HepG2 (cell line): ENCODE results near the gene COPZ1. TPM values are rescaled to one million over a fixed set of nuclear protein-coding genes. Genes with fewer than 3 reads are reported as not detected.
"Not testable (repeated sequence)": the region's sequence is repeated elsewhere in the genome, so short reads cannot be mapped to it uniquely, and the experiment has no call there.

Experiments
- ATAC-seq: fragments of 200-7000 bp; cut with Tn5 transposase; 3 replicates; pipeline ENCODE4 v1.9.1; 2020; ENCODE audit warnings: mild to moderate bottlenecking, moderate library complexity
- BruUV-seq: library from RNA; stranded (reverse); fragments of 400-500 nt; replicated peaks from 2 replicates; lab custom pipeline; 2021; lab: Mats Ljungman, UMichigan
- CTCF ChIA-PET: fragments of 300-600 bp; formaldehyde crosslinking; extraction: SDS; loops from one replicate; lab custom pipeline; 2021; ENCODE audit warnings: low total read pairs, inconsistent platforms, low intra/inter-chr PET ratio; lab: Yijun Ruan, JAX
- POLR2A ChIA-PET: fragments of 350-600 bp; sonication (Branson Sonifier 250); formaldehyde crosslinking; loops from one replicate; lab custom pipeline; 2020; ENCODE audit warnings: antibody characterized with exemption, inconsistent platforms; lab: Yijun Ruan, JAX
- DNase-seq: peaks from one replicate; pipeline ENCODE4 v3.0.0-alpha.2; 2015; ENCODE audit warnings: low spot score
- FAIRE-seq: peaks from 3 replicates; lab custom pipeline; 2011; peaks lifted over from hg19 to GRCh38; lab: Jason Lieb, UNC
- H2AFZ ChIP-seq: one replicate; pipeline ENCODE4 v1.6.1; 2011; ENCODE audit warnings: low read length, inconsistent platforms
- H3K27ac ChIP-seq: fragments of 300-600 bp; 3 replicates; pipeline ENCODE4 v1.8.0; 2011; ENCODE audit warnings: mixed run types, mild to moderate bottlenecking, mixed read lengths, low read length, inconsistent platforms; ENCODE audit not compliant: insufficient read depth; ENCODE audit errors: extremely low read length
- H3K27me3 ChIP-seq, 2 experiments: fragments of 200-600 bp in 1 of 2; 2 replicates in 1 of 2; 3 replicates in 1 of 2; pipeline versions ENCODE4 v1.6.0 to v1.8.0; 2011; ENCODE audit warnings: low read length in 2 of 2, mild to moderate bottlenecking in 2 of 2, moderate library complexity in 2 of 2, inconsistent platforms in 1 of 2; ENCODE audit not compliant: insufficient read depth in 2 of 2, control insufficient read depth in 1 of 2
- H3K36me3 ChIP-seq, 2 experiments: fragments of 200-600 bp in 1 of 2; replicated peaks in 1 of 2; 2 replicates in 1 of 2; 3 replicates in 1 of 2; pipeline versions ENCODE4 v1.5.1 to v1.8.0; 2011; ENCODE audit warnings: low read length in 2 of 2, inconsistent platforms in 1 of 2; ENCODE audit not compliant: insufficient read depth in 2 of 2, control insufficient read depth in 1 of 2
- H3K4me1 ChIP-seq: 2 replicates; pipeline ENCODE4 v1.5.1; 2012; ENCODE audit warnings: low read length, inconsistent platforms; ENCODE audit not compliant: insufficient read depth
- H3K4me2 ChIP-seq: 2 replicates; pipeline ENCODE4 v1.6.0; 2011; ENCODE audit warnings: low read depth, low read length, inconsistent platforms
- H3K4me3 ChIP-seq, 3 experiments: fragments of 200-600 bp in 1 of 3; sonication (generic), shearing (Covaris generic) in 1 of 3; replicated peaks in 1 of 3; 2 replicates each; pipeline ENCODE4 v1.5.1; 2011 to 2016; ENCODE audit warnings: low read length in 3 of 3, inconsistent platforms in 2 of 3, low read depth in 2 of 3, mild to moderate bottlenecking in 2 of 3, control low read depth in 1 of 3, mixed read lengths in 1 of 3; ENCODE audit not compliant: insufficient read depth in 1 of 3
- H3K79me2 ChIP-seq: one replicate; pipeline ENCODE4 v1.6.1; 2011; ENCODE audit warnings: low read length, inconsistent platforms; ENCODE audit not compliant: insufficient read depth
- H3K9ac ChIP-seq: 2 replicates; pipeline ENCODE4 v1.6.0; 2011; ENCODE audit warnings: mild to moderate bottlenecking, low read depth, low read length, inconsistent platforms; ENCODE audit not compliant: insufficient read depth
- H3K9me3 ChIP-seq: 2 replicates; pipeline ENCODE4 v1.5.1; 2012; ENCODE audit warnings: mild to moderate bottlenecking, low read length
- H4K20me1 ChIP-seq: 2 replicates; pipeline ENCODE4 v1.6.0; 2011; ENCODE audit warnings: inconsistent platforms, mild to moderate bottlenecking, low read length, moderate library complexity; ENCODE audit not compliant: insufficient read depth
- AGO2 ChIP-seq: fragments of 200-400 bp; formaldehyde crosslinking; optimal IDR thresholded peaks from 2 replicates; pipeline ENCODE3; 2017; ENCODE audit warnings: mild to moderate bottlenecking, low read depth, low read length, moderate library complexity
- POLR2G ChIP-seq: fragments of 200-400 bp; formaldehyde crosslinking; IDR thresholded peaks from 2 replicates; pipeline ENCODE4 v1.6.1; 2018; ENCODE audit warnings: mild to moderate bottlenecking, low read depth, low read length, moderate library complexity
- RBFOX2 ChIP-seq: fragments of 200-400 bp; formaldehyde crosslinking; IDR thresholded peaks from 2 replicates; pipeline ENCODE4 v1.6.1; 2017; ENCODE audit warnings: low read depth, mild to moderate bottlenecking, low read length
- RBM22 ChIP-seq: fragments of 200-400 bp; formaldehyde crosslinking; optimal IDR thresholded peaks from 2 replicates; pipeline ENCODE3; 2017; ENCODE audit warnings: mild to moderate bottlenecking, low read length, moderate library complexity
- ZBTB33 ChIP-seq: sonication (generic); formaldehyde crosslinking; IDR thresholded peaks from 2 replicates; pipeline ENCODE4 v1.4.0; 2020; ENCODE audit warnings: missing genetic modification reagents
- ZNF331 ChIP-seq: sonication (generic); formaldehyde crosslinking; IDR thresholded peaks from 2 replicates; pipeline ENCODE4 v1.4.0; 2020; ENCODE audit warnings: missing genetic modification reagents
- WGBS: methylation state at CpG from one replicate; pipeline ENCODE4 v1.1.6; 2017; ENCODE audit warnings: low lambda C conversion rate; 5-methylcytosine and 5-hydroxymethylcytosine counted together
- in situ Hi-C: cut with HindIII; loops from 2 replicates; pipeline ENCODE4 v1.10.0; 2017; ENCODE audit warnings: low pct_unique_long_range_greater_than_20kb; ENCODE audit not compliant: extremely low pct_ligation_motif_present
- intact Hi-C: fragments of 100-400 bp; cut with micrococcal nuclease; formaldehyde crosslinking; loops from one replicate; pipeline ENCODE4 v1.10.0; 2022; ENCODE audit not compliant: unreplicated experiment
- polyA plus RNA-seq, 8 experiments: library from polyadenylated mRNA; depleted of rRNA in 3 of 8; stranded (reverse) in 7 of 8; unstranded in 1 of 8; fragments of >200 nt; fragmentation: Illumina TruSeq in 4 of 8; extraction: Trizol in 4 of 8; gene quantifications; 2 replicates each; pipeline versions ENCODE4 v1.2.1 to v1.2.3, GENCODE V29; 2011 to 2016; ENCODE audit warnings: low read depth in 4 of 8, missing spikeins in 1 of 8, mixed read lengths in 1 of 8; ENCODE audit not compliant: insufficient read depth in 1 of 8
- total RNA-seq, 5 experiments: library from RNA; depleted of rRNA; stranded (reverse); fragments of >200 nt; fragmentation: Illumina TruSeq; extraction: Trizol; gene quantifications; 2 replicates each; pipeline ENCODE4 v1.2.3, GENCODE V29; 2016; ENCODE audit warnings: low read depth in 1 of 5

Gene COPZ1
- total and polyA plus RNA-seq, 2 of the 13 experiments (the other 11 are each of a cell fraction or from before 2014, with no cell fraction given): 125 to 184 TPM

GRCh38 chr12:54282949-54283593 lies 41.9 kb upstream of the COPZ1 start (continued):
- TF ChIP-seq ZBTB33 (CRISPR knock-in tag): 0 out of 2 replicates have a peak, but pooled peaks have one; percentile 39
- TF ChIP-seq ZNF331 (CRISPR knock-in tag): peak; percentile 24; the same call in 1 of the 2 replicates
- peak; percentile 35 for TF ChIP-seq AGO2
- TF ChIP-seq RBM22: peak; percentile 73
- TF ChIP-seq POLR2G: peak; percentile 21; the same call in 1 of the 2 replicates

DNA sequence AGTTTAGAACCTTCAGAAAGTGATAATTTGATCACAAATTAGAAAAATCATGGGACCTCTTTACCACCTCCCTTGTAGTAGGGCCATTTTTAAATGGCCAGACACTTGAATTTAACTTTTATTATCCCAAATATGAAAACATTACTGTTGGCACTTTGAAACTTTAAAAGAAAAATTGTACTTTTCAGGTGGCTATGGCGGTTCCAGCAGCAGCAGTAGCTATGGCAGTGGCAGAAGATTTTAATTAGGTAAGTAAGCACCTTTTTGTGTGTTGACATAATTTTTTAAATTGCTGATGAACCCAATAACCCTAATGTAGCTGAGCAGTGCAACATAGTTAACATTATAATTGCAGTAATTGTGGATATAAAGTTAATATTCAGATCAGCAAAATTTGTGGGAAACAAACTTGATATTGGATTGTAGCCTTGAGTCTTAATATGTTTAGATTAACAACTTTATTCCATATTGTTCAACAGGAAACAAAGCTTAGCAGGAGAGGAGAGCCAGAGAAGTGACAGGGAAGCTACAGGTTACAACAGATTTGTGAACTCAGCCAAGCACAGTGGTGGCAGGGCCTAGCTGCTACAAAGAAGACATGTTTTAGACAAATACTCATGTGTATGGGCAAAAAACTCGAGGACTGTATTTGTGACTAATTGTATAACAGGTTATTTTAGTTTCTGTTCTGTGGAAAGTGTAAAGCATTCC lies 40.7 kb upstream of the COPZ1 start:
- H2AFZ ChIP-seq, BruUV-seq, FAIRE-seq, H3K27me3 ChIP-seq, DNase-seq, H3K9me3 ChIP-seq, intact Hi-C loops, ATAC-seq, CTCF ChIA-PET, H3K27ac ChIP-seq: not testable (repeated sequence)
- H3K9ac ChIP-seq: peak overlapping the region; percentile 100
- WGBS: 70% methylated on average over 1 of the region's 2 CpGs
- H3K4me2 ChIP-seq: peak overlapping the region; percentile 79
- peak overlapping the region; percentile 73 to 79 (median 76); a peak in 5 of 6 replicates for H3K4me3 ChIP-seq
- in situ Hi-C loops: loop anchor here (5.0 kb wide), 1 partner anchor 43 kb away; the partner anchor contains the start of gene COPZ1
- H3K4me1 ChIP-seq: peaks cover 48% of the 10 kb centered on the region
- TF ChIP-seq AGO2 (peak; percentile 21), RBFOX2 (peak; percentile 32)
- peaks cover 70% of the 10 kb centered on the region for H4K20me1 ChIP-seq
- peaks cover 43% of the 10 kb centered on the region for H3K79me2 ChIP-seq
- peaks cover 13 to 59% of the 10 kb centered on the region in 2 experiments for H3K36me3 ChIP-seq
- POLR2A ChIA-PET: interaction anchor here (1.0 to 5.2 kb wide), 5 partner anchors 10 to 75 kb away, joined by 3 to 65 read pairs (median 11); partner anchors contain the start of genes COPZ1 and NFE2
